Transverse colon (tissue), 4 donors: Measurements from ENCODE around the gene PCNX1. TPM values are rescaled to one million over a fixed set of nuclear protein-coding genes. Genes with fewer than 3 reads are reported as not detected.
A peak's percentile ranks its signal among the peaks of the same experiment; 100 is the strongest.

Experiments
- DNase-seq: peaks from one replicate; pipeline ENCODE4 v3.0.0-alpha.2; 2019
- H3K27ac ChIP-seq, 4 donors: fragments of 200-600 bp; sonication (generic); 2 replicates each; pipeline ENCODE4 v1.5.1; 2016 to 2018; ENCODE audit warnings: inconsistent platforms in 4 of 4
- H3K27me3 ChIP-seq: fragments of 200-600 bp; sonication (generic); 2 replicates; pipeline ENCODE4 v1.5.1; 2017; ENCODE audit warnings: inconsistent platforms
- H3K36me3 ChIP-seq, 4 donors: fragments of 200-600 bp; sonication (generic); 2 replicates each; pipeline ENCODE4 v1.5.1; 2017 to 2019; ENCODE audit warnings: inconsistent platforms in 4 of 4
- H3K4me1 ChIP-seq, 4 donors: fragments of 200-600 bp; sonication (generic); 2 replicates each; pipeline ENCODE4 v1.5.1; 2017 to 2020; ENCODE audit warnings: inconsistent platforms in 4 of 4
- H3K4me3 ChIP-seq, 4 donors: fragments of 200-600 bp; sonication (generic); 1 replicate in 1 of 4; 2 replicates in 3 of 4; pipeline versions ENCODE4 v1.5.1 to v1.6.1; 2017 to 2019; ENCODE audit warnings: inconsistent platforms in 4 of 4
- H3K9me3 ChIP-seq, 2 donors: fragments of 200-600 bp; sonication (generic); 2 replicates each; pipeline ENCODE4 v1.5.1; 2017 to 2019; ENCODE audit warnings: inconsistent platforms in 2 of 2
- EP300 ChIP-seq: sonication (generic); formaldehyde crosslinking; IDR thresholded peaks from one replicate; pipeline ENCODE4 v1.6.1; 2017; ENCODE audit warnings: antibody characterized with exemption, low read depth
- POLR2A ChIP-seq: fragments of 450-650 bp; IDR thresholded peaks from one replicate; pipeline ENCODE4 v1.6.1; 2016; ENCODE audit warnings: antibody characterized with exemption, mild to moderate bottlenecking, moderate library complexity
- POLR2AphosphoS5 ChIP-seq, 3 donors: sonication (generic); formaldehyde crosslinking; IDR thresholded peaks; one replicate each; pipeline ENCODE4 v1.6.1; 2016; ENCODE audit warnings: antibody characterized with exemption in 3 of 3
- WGBS, 2 donors: methylation state at CpG; one replicate each; pipeline ENCODE4 v1.1.5; 2018; ENCODE audit warnings: low coverage in 1 of 2; 5-methylcytosine and 5-hydroxymethylcytosine counted together
- in situ Hi-C, 4 donors: fragments of 200-750 bp; cut with MboI; loops; one replicate each; pipeline versions ENCODE4 v1.15.0 to v1.15.1; 2017; ENCODE audit warnings: low sequenced_read_pairs in 3 of 4, low pct_ligation_motif_present in 1 of 4, low pct_unique_long_range_greater_than_20kb in 1 of 4
- intact Hi-C: fragments of 100-400 bp; cut with DNase I; formaldehyde crosslinking; loops from one replicate; pipeline ENCODE4 v1.15.1; 2023; ENCODE audit warnings: low total_unique reads
- total RNA-seq, 4 donors: library from RNA; depleted of rRNA; stranded (reverse); fragments of >200 nt; gene quantifications; one replicate each; pipeline ENCODE4 v1.1.0, GENCODE V29; 2016
- TF ChIP-seq, protein P1 (sequence below), 5 experiments: fragments of 200-600 bp in 3 of 5; fragments of 450-650 bp in 2 of 5; sonication (generic) in 3 of 5; IDR thresholded peaks; 1 replicate in 2 of 5; 2 replicates in 3 of 5; pipeline ENCODE4 v1.5.1; 2016 to 2017; ENCODE audit warnings: antibody characterized with exemption in 5 of 5, inconsistent platforms in 3 of 5, mild to moderate bottlenecking in 2 of 5, moderate library complexity in 1 of 5

The PCNX1 gene
- total RNA-seq, 4 donors from 2014 or later, result 15.0 to 64.6 (median 46.0) TPM

DNA sequence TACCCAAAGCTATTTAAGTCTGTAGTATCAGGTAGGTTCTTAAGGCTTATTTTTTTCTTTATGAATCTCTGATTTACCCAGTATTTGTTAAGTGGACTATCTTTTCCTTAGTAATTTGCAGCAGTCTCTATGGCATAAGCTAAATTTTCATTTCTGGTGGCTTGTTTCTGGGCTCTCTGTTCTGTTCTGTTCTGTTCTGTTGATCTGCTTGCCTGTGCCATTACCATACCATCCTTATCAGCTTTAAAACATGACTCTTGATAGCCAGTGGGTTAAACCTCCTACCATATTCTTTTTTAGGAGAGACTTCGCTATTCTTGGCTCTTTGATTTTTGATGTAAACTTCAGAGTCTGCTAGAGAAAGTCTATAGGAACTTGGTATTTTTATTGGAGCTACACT lies 46.8 kb downstream of the PCNX1 start:
- Histone ChIP-seq H3K4me1 (peaks cover 0 to 13% (median 5%) of the 10 kb centered on the region in 4 donors), H3K9me3 (no peaks in the 10 kb centered on the region), H3K27ac (no peak overlapping the region), H3K36me3 (peaks cover 0 to 4% (median 0%) of the 10 kb centered on the region in 4 donors), H3K4me3 (no peak overlapping the region), H3K27me3 (no peaks in the 10 kb centered on the region)
- WGBS, 2 donors, result 95 to 100% methylated on average over 1 of the region's 1 CpG
- intact Hi-C loops, result no loop called here
- in situ Hi-C loops, result no loop called here
- TF ChIP-seq, protein P1, sequence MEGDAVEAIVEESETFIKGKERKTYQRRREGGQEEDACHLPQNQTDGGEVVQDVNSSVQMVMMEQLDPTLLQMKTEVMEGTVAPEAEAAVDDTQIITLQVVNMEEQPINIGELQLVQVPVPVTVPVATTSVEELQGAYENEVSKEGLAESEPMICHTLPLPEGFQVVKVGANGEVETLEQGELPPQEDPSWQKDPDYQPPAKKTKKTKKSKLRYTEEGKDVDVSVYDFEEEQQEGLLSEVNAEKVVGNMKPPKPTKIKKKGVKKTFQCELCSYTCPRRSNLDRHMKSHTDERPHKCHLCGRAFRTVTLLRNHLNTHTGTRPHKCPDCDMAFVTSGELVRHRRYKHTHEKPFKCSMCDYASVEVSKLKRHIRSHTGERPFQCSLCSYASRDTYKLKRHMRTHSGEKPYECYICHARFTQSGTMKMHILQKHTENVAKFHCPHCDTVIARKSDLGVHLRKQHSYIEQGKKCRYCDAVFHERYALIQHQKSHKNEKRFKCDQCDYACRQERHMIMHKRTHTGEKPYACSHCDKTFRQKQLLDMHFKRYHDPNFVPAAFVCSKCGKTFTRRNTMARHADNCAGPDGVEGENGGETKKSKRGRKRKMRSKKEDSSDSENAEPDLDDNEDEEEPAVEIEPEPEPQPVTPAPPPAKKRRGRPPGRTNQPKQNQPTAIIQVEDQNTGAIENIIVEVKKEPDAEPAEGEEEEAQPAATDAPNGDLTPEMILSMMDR (IDR thresholded peaks at IDR 0.05), result no peak
- TF ChIP-seq POLR2A (no peak), POLR2AphosphoS5 (IDR thresholded peaks at IDR 0.05) (no peak), EP300 (no peak)
- no peak for DNase-seq

- Histone ChIP-seq H3K36me3 (peaks cover 0 to 4% (median 0%) of the 10 kb centered on the region in 4 donors), H3K4me3 (no peak overlapping the region), H3K4me1 (peaks cover 0 to 13% (median 5%) of the 10 kb centered on the region in 4 donors), H3K27me3 (no peaks in the 10 kb centered on the region), H3K9me3 (no peaks in the 10 kb centered on the region), H3K27ac (no peak overlapping the region)
- DNase-seq, result no peak
- intact Hi-C loops, result no loop called here
- 83 to 84% methylated on average over 2 to 5 of the region's 5 CpGs for WGBS, 2 donors
- TF ChIP-seq, protein P1 (IDR thresholded peaks at IDR 0.05), result peak in 4 of 5 experiments; percentile 26 to 35 (median 31)
- no peak for TF ChIP-seq EP300
- in situ Hi-C loops, result no loop called here
These were observed 48.6 kb downstream of the PCNX1 start for GRCh38 chr14:70955543-70956480.

- 88 to 94% methylated on average over 3 of the region's 3 CpGs for WGBS, 2 donors
- in situ Hi-C loops, result no loop called here
- intact Hi-C loops, result no loop called here
These were observed 49.3 kb downstream of the PCNX1 start for GRCh38 chr14:70956511-70956910.

DNA sequence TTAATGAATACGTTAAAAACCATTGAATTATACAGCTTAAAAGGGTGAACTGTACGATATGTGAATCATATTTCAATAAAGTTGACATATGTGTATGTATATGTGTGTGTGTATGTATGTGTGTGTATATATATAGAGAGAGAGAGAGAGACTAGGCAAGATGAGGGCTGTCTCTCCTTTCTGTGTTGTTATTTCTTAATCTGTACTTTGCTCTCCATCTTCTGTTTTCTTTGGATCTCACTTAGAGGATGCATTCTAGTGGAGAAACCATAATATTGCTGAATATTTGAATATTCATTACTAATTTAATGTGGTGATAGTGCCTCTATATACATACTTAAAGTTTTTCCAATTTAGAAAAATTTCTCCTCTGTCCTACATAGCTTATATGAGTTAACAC lies 50.5 kb downstream of the PCNX1 start:
- Histone ChIP-seq H3K36me3 (peaks cover 0 to 10% (median 0%) of the 10 kb centered on the region in 4 donors), H3K4me3 (no peak overlapping the region), H3K9me3 (no peaks in the 10 kb centered on the region), H3K4me1 (peaks cover 0 to 13% (median 5%) of the 10 kb centered on the region in 4 donors), H3K27me3 (no peaks in the 10 kb centered on the region), H3K27ac (no peak overlapping the region)
- WGBS, 2 donors, result 93 to 100% methylated on average over 2 of the region's 2 CpGs
- intact Hi-C loops (no loop called here), in situ Hi-C loops (no loop called here)
- no peak for TF ChIP-seq POLR2AphosphoS5 (IDR thresholded peaks at IDR 0.05)
- TF ChIP-seq, protein P1 (IDR thresholded peaks at IDR 0.05), result no peak
- TF ChIP-seq EP300, result no peak
- no peak for TF ChIP-seq POLR2A
- no peak for DNase-seq

More at GRCh38 chr14:70956511-70956910, 49.3 kb downstream of the PCNX1 start:
- TF ChIP-seq EP300 (no peak), POLR2AphosphoS5 (IDR thresholded peaks at IDR 0.05) (no peak), POLR2A (no peak)
- TF ChIP-seq, protein P1 (IDR thresholded peaks at IDR 0.05), result no peak
- Histone ChIP-seq H3K36me3 (peaks cover 0 to under 1% (median 0%) of the 10 kb centered on the region in 4 donors), H3K27ac (no peak overlapping the region), H3K4me1 (peaks cover 0 to 13% (median 5%) of the 10 kb centered on the region in 4 donors), H3K9me3 (no peaks in the 10 kb centered on the region), H3K4me3 (no peak overlapping the region), H3K27me3 (no peaks in the 10 kb centered on the region)
- no peak for DNase-seq
